GM20000 (cell line): Measurements from ENCODE around the gene NDE1.

Experiments used
- DNase-seq: peaks from one replicate; pipeline ENCODE4 v3.0.0; 2012; ENCODE audit warnings: low spot score
- CTCF ChIP-seq: IDR thresholded peaks from 2 replicates; pipeline ENCODE4 v1.5.1; 2012; ENCODE audit warnings: mild to moderate bottlenecking, control low read depth; ENCODE audit errors: extremely low read depth, missing control alignments

The NDE1 gene

GRCh38 chr16:15737140-15737644 lies 87.1 kb downstream of the NDE1 start:
- TF ChIP-seq CTCF = no peak
- no peak for DNase-seq

GRCh38 chr16:15739464-15739863 lies 89.4 kb downstream of the NDE1 start:
- no peak for TF ChIP-seq CTCF

GRCh38 chr16:15739950-15740349 lies 89.9 kb downstream of the NDE1 start:
- no peak for DNase-seq
- no peak for TF ChIP-seq CTCF

More at GRCh38 chr16:15739464-15739863, 89.4 kb downstream of the NDE1 start:
- DNase-seq = no peak

- no peak for TF ChIP-seq CTCF
- DNase-seq = no peak
Observed at GRCh38 chr16:15741207-15741871, 91.3 kb downstream of the NDE1 start.

- no peak for DNase-seq
- TF ChIP-seq CTCF = no peak
Observed at GRCh38 chr16:15742716-15743115, 92.7 kb downstream of the NDE1 start.

GRCh38 chr16:15743657-15744056 lies 93.6 kb downstream of the NDE1 start:
- no peak for TF ChIP-seq CTCF
- no peak for DNase-seq

- no peak for TF ChIP-seq CTCF
- no peak for DNase-seq
Observed at GRCh38 chr16:15746332-15746731, 96.3 kb downstream of the NDE1 start.
